Neural cell (in vitro differentiated cells): ENCODE measurements around the gene C11orf71.

ENCODE experiments used
- EP300 ChIP-seq: fragments of 450-650 bp; conservative IDR thresholded peaks from 2 replicates; pipeline ENCODE4 v1.6.1; 2014; ENCODE audit warnings: antibody characterized with exemption, mild to moderate bottlenecking, moderate library complexity; ENCODE audit not compliant: poor library complexity, severe bottlenecking
- EZH2 ChIP-seq: fragments of 200-600, 300-800 bp; shearing (Covaris generic), sonication (generic); IDR thresholded peaks from 2 replicates; pipeline ENCODE4 v1.6.1; 2014; ENCODE audit warnings: antibody characterized with exemption, low read length, borderline replicate concordance, mild to moderate bottlenecking; ENCODE audit not compliant: insufficient read depth, poor library complexity, severe bottlenecking
- MXI1 ChIP-seq: fragments of 450-650 bp; conservative IDR thresholded peaks from 2 replicates; pipeline ENCODE4 v1.6.1; 2014; ENCODE audit warnings: antibody characterized with exemption, mild to moderate bottlenecking; ENCODE audit not compliant: poor library complexity, severe bottlenecking
- POLR2AphosphoS5 ChIP-seq: IDR thresholded peaks from 2 replicates; pipeline ENCODE4 v1.6.1; 2012
- RAD21 ChIP-seq: fragments of 450-650 bp; conservative IDR thresholded peaks from 2 replicates; pipeline ENCODE4 v1.6.1; 2014; ENCODE audit warnings: antibody characterized with exemption, mild to moderate bottlenecking, moderate library complexity
- TF ChIP-seq, protein P1 (sequence below): fragments of 450-650 bp; IDR thresholded peaks from 2 replicates; pipeline ENCODE4 v1.5.1; 2014; ENCODE audit warnings: antibody characterized with exemption, mild to moderate bottlenecking, moderate library complexity; ENCODE audit not compliant: poor library complexity, severe bottlenecking
- TF ChIP-seq, protein P2 (sequence below): IDR thresholded peaks from 2 replicates; pipeline ENCODE4 v1.6.1; 2012; ENCODE audit warnings: borderline replicate concordance

DNA sequence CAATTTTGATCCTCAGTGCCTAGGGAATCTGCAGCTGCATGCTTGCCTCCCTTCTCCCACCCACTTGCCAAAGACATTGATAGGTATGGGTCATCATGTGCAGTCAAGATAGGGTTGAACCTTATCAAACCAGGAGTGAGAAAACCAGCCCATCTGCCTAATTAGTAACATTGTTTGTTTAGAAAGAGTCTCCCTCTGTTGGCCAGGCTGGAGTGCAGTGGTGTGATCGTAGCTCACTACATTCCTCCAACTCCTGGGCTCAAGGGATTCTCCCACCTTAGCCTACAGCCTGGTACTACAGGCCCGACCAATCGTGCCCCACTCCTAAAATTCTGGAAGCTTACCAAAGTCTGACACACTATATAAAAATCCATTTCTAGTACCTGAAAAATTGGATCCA is 4.6 kb downstream of the C11orf71 start:
- TF ChIP-seq, protein P1, sequence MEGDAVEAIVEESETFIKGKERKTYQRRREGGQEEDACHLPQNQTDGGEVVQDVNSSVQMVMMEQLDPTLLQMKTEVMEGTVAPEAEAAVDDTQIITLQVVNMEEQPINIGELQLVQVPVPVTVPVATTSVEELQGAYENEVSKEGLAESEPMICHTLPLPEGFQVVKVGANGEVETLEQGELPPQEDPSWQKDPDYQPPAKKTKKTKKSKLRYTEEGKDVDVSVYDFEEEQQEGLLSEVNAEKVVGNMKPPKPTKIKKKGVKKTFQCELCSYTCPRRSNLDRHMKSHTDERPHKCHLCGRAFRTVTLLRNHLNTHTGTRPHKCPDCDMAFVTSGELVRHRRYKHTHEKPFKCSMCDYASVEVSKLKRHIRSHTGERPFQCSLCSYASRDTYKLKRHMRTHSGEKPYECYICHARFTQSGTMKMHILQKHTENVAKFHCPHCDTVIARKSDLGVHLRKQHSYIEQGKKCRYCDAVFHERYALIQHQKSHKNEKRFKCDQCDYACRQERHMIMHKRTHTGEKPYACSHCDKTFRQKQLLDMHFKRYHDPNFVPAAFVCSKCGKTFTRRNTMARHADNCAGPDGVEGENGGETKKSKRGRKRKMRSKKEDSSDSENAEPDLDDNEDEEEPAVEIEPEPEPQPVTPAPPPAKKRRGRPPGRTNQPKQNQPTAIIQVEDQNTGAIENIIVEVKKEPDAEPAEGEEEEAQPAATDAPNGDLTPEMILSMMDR, result no peak
- TF ChIP-seq RAD21 (no peak), POLR2AphosphoS5 (no peak), EZH2 (no peak), MXI1 (no peak), EP300 (no peak)
- TF ChIP-seq, protein P2, sequence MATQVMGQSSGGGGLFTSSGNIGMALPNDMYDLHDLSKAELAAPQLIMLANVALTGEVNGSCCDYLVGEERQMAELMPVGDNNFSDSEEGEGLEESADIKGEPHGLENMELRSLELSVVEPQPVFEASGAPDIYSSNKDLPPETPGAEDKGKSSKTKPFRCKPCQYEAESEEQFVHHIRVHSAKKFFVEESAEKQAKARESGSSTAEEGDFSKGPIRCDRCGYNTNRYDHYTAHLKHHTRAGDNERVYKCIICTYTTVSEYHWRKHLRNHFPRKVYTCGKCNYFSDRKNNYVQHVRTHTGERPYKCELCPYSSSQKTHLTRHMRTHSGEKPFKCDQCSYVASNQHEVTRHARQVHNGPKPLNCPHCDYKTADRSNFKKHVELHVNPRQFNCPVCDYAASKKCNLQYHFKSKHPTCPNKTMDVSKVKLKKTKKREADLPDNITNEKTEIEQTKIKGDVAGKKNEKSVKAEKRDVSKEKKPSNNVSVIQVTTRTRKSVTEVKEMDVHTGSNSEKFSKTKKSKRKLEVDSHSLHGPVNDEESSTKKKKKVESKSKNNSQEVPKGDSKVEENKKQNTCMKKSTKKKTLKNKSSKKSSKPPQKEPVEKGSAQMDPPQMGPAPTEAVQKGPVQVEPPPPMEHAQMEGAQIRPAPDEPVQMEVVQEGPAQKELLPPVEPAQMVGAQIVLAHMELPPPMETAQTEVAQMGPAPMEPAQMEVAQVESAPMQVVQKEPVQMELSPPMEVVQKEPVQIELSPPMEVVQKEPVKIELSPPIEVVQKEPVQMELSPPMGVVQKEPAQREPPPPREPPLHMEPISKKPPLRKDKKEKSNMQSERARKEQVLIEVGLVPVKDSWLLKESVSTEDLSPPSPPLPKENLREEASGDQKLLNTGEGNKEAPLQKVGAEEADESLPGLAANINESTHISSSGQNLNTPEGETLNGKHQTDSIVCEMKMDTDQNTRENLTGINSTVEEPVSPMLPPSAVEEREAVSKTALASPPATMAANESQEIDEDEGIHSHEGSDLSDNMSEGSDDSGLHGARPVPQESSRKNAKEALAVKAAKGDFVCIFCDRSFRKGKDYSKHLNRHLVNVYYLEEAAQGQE, result no peak
